ENCODE results near the gene HECW1.

The HECW1 gene

DNA sequence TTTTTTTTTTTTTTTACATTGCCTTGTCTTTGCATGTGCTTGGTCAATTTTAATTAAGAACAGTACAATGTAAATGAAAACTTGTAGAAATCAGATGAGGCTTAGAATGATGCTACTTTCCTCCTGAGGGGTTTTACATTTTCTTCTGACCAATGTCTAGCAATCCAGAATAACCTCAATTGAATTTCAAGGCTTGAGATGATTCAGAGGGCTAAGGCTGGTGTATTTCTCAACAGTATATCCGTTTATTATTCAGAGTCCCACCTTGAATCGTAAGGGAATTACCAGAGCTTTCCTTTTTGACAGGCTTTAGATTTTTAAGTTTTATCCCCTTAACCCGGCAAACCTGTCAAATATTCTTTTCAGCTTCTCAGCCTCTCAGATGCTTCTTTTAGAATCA, 239.2 kb downstream of the HECW1 start:
- no peak for DNase-seq (ENCODE audit: low spot score in 2 of 2)
- Histone ChIP-seq H3K27me3 (ENCODE audit: low read depth) (no peaks in the 10 kb centered on the region), H3K4me3 (no peak overlapping the region), H3K36me3 (replicated peaks) (no peaks in the 10 kb centered on the region), H3K4me1 (no peaks in the 10 kb centered on the region), H3K9me3 (no peaks in the 10 kb centered on the region)
- in situ Hi-C loops (cut with MboI; ENCODE audit: low sequenced_read_pairs), result no loop called here

DNA sequence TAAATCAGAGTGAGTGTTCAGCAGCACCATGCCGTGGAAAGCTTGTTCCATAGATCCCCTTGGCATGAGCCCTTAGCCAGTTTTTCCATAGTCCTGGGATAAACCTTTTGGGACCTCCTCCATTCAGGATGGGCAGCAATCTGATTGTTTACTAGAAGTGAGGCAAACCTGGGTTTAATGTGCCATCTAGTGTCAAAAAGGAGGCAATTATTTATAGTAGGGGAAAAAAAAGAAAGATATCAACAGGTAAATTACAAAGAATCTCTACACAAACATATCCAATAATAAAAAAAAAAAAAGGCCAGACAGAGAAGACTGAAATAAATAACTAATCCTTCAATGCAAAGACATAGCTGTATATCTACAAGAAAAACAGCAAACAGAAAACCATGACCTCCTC, 241.5 kb downstream of the HECW1 start:
- no peaks in the 10 kb centered on the region for H3K36me3 ChIP-seq (replicated peaks)
- H3K27me3 ChIP-seq (ENCODE audit: low read depth), result no peaks in the 10 kb centered on the region
- H3K9me3 ChIP-seq, result no peaks in the 10 kb centered on the region
- no peaks in the 10 kb centered on the region for H3K4me1 ChIP-seq
- in situ Hi-C loops (cut with MboI; ENCODE audit: low sequenced_read_pairs), result no loop called here
- peak in 1 of 2 experiments; percentile 4 for DNase-seq (ENCODE audit: low spot score in 2 of 2)
- no peak overlapping the region for H3K4me3 ChIP-seq

DNA sequence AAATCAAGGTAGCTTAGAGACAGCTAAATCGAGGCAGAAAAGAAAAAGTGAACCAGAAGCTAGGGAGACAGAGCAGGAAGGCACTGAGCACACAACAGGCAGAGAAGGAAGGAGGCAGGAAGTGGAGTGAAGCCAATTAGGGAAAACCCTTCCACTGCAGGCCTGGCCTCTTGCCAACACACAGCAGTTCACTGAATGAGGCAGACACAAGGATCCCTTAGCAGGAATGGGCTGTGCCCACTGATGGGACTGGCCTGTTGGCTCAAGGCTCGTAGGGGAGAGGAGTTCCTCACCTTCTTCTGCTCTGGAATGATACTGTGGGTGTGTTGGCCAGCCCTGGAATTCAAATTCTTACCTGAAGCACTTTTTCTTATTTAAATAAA, 250.2 kb downstream of the HECW1 start:
- no peaks in the 10 kb centered on the region for H3K4me1 ChIP-seq
- DNase-seq (ENCODE audit: low spot score in 2 of 2), result peak in 1 of 2 experiments; percentile 14
- H3K27me3 ChIP-seq (ENCODE audit: low read depth), result no peaks in the 10 kb centered on the region; the same call in 1 of the 2 replicates
- in situ Hi-C loops (cut with MboI; ENCODE audit: low sequenced_read_pairs), result no loop called here
- no peaks in the 10 kb centered on the region for H3K9me3 ChIP-seq
- no peaks in the 10 kb centered on the region for H3K36me3 ChIP-seq (replicated peaks)
- H3K4me3 ChIP-seq, result no peak overlapping the region

DNA sequence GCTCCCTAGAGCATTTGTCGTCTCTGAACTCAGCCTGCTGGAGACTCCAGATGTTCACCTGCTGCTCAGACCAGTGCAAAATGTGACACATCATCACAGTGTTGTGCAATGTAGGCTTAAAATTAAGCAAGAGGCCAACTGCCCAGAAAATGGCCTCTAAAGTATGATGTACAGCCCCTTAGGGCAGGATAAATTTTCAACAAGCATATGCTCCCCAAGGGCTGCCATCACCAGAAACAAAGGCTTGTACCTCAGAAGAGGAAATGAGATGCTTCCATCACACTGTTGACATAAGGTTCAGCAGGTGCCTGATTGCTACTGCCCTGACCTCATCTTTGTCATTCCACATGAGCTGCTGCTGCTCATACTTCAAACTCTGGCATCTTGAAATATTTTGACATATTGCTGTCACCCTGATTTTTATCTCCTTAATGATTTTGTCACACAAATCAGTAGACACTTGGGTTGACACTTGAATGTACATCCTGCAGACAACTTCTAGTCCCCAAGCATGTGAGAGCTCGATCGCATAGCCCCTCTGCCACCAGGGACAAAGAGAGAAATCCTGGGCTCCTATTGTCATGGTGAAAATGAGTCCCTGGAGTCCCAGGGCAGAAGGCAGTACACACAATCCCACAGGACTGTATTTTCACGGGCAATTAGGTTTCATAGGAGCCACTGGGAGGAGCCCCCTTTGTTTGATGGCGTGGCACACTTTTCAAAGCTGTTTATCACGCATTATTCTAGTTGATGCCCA, 250.8 kb downstream of the HECW1 start:
- Histone ChIP-seq H3K4me3 (no peak overlapping the region), H3K36me3 (replicated peaks) (no peaks in the 10 kb centered on the region), H3K27me3 (ENCODE audit: low read depth) (no peaks in the 10 kb centered on the region; the same call in 1 of the 2 replicates), H3K4me1 (no peaks in the 10 kb centered on the region), H3K9me3 (no peaks in the 10 kb centered on the region)
- DNase-seq (ENCODE audit: low spot score in 2 of 2), result no peak
- in situ Hi-C loops (cut with MboI; ENCODE audit: low sequenced_read_pairs), result no loop called here

DNA sequence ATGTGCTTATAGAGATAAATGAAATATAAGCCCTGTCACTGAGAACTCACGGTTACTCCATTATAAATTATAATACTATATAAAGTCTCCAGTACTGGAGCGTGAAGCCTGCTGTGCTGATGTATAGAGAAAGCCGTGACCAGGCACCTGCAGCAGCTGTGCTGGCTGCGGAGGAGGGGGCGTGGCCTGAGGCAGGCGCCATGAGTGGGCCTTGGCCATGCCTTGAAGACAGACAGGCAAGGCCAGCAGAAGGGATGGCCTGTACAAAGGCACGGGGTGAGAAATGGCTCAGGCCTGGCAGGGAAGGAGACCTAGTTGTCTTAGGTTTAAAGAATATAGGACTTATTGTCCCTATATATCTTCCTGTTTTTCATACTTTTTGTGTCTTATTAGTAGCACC, 251.9 kb downstream of the HECW1 start:
- Histone ChIP-seq H3K4me3 (no peak overlapping the region), H3K4me1 (no peaks in the 10 kb centered on the region), H3K27me3 (ENCODE audit: low read depth) (no peaks in the 10 kb centered on the region; the same call in 1 of the 2 replicates), H3K9me3 (no peaks in the 10 kb centered on the region), H3K36me3 (replicated peaks) (no peaks in the 10 kb centered on the region)
- in situ Hi-C loops (cut with MboI; ENCODE audit: low sequenced_read_pairs), result no loop called here
- no peak for DNase-seq (ENCODE audit: low spot score in 2 of 2)

DNA sequence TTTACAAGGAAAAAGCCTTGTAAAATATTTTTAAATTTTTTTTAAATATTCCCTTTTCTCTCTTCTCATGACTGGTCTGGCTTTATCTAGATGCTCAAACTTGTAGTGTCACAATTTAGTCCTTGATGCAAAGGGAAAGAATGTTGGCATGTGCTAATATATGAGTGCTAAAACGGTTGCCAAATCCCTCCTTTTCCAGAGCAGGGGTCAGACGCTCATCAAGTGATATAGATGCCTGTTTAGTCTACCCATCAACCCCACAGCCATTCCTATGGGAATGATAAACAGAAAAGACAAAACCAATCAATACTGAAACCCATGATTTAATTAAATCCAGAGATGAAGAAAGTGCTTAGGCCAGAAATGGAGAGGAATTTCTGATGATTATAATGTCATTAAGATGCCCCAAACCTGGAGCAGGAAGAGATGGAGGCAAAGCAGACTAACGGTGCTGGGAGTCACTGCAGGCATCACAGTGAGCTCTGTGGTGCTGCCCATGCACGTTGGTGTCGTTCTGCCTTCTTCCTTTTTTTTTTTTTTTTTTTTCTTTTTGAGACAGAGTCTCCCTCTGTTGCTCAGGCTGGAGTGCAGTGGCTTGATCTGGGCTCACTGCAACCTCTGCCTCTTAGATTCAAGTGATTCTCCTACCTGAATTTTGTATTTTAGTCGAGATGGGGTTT, 260.4 kb downstream of the HECW1 start:
- H3K4me1 ChIP-seq, result no peaks in the 10 kb centered on the region
- H3K27me3 ChIP-seq (ENCODE audit: low read depth), result no peaks in the 10 kb centered on the region
- DNase-seq (ENCODE audit: low spot score in 2 of 2), result no peak
- no peaks in the 10 kb centered on the region for H3K9me3 ChIP-seq
- no peaks in the 10 kb centered on the region for H3K36me3 ChIP-seq (replicated peaks)
- in situ Hi-C loops (cut with MboI; ENCODE audit: low sequenced_read_pairs), result no loop called here
- H3K4me3 ChIP-seq, result no peak overlapping the region

DNA sequence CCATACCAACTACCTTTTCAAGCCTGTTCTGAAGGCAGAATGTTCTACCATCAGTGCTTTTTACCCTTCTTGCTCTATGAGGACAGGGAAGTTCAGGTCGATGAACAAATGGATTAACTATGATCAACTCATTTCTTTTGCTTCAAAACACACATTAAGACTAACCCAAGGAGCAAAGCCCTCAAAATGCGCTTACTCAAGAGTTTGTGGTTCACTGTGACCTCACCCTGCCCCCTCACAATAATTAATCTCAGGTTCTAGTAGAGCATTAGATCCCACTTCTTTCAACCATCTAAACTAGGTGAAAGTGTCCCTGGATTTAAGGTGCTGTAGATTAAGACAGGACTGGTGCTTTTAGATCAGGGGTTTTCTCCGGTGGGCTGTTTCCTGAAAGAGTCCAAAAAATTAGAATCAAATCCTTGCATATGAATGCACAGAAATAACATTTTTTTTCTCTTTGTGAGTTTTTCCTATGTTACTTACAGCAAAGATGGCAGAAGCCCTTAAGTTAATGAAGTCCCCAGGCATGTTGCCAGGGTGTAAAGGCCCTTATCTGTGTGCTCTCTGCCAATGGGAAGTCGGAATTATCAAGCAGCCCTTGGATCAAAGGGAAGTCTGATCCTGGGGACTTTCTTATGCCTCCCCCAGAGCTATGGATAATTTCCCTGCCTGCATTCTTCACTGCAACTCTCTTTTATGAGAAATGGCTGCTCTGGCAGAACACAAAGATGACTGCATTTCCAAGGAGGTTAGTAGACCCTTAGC, 264.9 kb downstream of the HECW1 start:
- no peak for DNase-seq (ENCODE audit: low spot score in 2 of 2)
- Histone ChIP-seq H3K9me3 (no peaks in the 10 kb centered on the region), H3K4me1 (no peaks in the 10 kb centered on the region), H3K4me3 (no peak overlapping the region), H3K36me3 (replicated peaks) (no peaks in the 10 kb centered on the region), H3K27me3 (ENCODE audit: low read depth) (no peaks in the 10 kb centered on the region)
- in situ Hi-C loops (cut with MboI; ENCODE audit: low sequenced_read_pairs), result no loop called here

DNA sequence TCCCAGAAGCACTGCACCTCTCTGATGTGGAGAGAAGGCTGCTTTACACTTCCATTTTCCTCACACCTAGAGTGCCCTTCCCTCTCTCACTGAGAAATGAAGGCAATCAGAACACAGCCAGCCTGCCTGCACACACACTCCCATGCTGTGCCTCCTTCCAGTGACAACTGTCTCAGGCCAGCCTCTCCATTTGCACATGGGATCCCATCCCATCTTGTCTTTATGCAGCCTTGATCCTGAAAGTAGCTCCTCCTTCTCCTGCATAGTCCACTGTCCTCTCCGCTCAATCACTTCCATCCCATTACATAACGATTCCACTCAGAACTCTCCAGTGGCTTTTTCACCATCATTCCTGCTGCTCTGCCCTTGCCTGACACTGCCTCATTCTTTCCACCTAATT, 266.8 kb downstream of the HECW1 start:
- Histone ChIP-seq H3K27me3 (ENCODE audit: low read depth) (no peaks in the 10 kb centered on the region), H3K4me3 (no peak overlapping the region), H3K36me3 (replicated peaks) (no peaks in the 10 kb centered on the region), H3K9me3 (no peaks in the 10 kb centered on the region), H3K4me1 (no peaks in the 10 kb centered on the region)
- in situ Hi-C loops (cut with MboI; ENCODE audit: low sequenced_read_pairs), result no loop called here
- no peak for DNase-seq (ENCODE audit: low spot score in 2 of 2)

DNA sequence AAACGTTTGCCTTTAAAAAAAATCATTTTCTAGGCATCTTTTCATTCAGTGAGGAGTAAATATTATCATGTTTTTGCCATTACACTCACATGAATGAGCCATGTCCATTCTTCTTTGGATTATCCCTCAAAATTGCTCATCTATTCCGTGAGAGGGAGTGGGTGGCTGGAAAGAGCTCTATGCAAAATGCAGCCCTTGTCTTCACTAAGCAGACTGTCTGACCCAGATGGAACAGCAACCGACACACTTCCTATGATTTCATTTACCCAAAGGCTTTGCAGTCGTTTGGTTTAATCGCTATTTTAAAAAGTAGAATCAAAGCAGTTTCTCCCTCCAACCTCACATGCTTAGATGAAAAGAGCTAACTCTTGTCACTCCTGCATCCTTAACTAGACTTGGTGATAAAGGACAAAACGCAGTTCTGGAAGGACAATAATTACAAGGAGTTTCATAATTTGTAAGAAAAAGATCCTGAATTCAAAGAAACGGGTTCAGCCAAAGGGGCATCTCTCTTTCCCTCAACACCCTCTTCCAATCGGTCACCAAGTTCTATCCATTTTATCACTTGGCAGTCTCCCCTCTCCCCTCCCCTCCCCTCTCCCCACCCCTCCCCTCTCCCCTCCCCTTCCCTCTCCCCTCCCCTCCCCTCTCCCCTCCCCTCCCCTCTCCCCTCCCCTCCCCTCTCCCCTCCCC, 272.3 kb downstream of the HECW1 start:
- Histone ChIP-seq H3K4me3 (no peak overlapping the region), H3K9me3 (no peaks in the 10 kb centered on the region), H3K36me3 (replicated peaks) (no peaks in the 10 kb centered on the region), H3K4me1 (no peaks in the 10 kb centered on the region), H3K27me3 (ENCODE audit: low read depth) (no peaks in the 10 kb centered on the region)
- in situ Hi-C loops (cut with MboI; ENCODE audit: low sequenced_read_pairs), result no loop called here
- DNase-seq (ENCODE audit: low spot score in 2 of 2), result no peak

DNA sequence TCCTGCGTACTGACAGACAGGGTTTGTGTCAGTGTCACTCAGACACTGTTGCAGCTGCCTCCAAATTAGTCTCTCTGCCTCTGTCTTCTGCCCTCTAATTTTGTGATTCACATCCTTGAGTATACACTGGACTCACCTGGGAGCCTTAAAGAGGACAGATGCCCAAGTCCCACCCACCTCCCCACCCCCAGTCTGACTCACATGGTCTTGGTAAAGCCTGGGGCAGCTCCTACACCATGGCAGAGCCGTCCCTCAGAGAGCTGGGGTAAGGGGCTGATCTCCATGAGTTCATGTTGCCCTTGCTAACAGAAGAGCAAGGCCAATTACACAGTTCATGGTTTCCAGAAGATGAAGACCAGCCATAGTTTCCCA, 272.8 kb downstream of the HECW1 start:
- H3K27me3 ChIP-seq (ENCODE audit: low read depth), result no peaks in the 10 kb centered on the region
- DNase-seq (ENCODE audit: low spot score in 2 of 2), result no peak
- in situ Hi-C loops (cut with MboI; ENCODE audit: low sequenced_read_pairs), result no loop called here
- H3K4me1 ChIP-seq, result no peaks in the 10 kb centered on the region
- H3K9me3 ChIP-seq, result no peaks in the 10 kb centered on the region
- H3K4me3 ChIP-seq, result no peak overlapping the region
- no peaks in the 10 kb centered on the region for H3K36me3 ChIP-seq (replicated peaks)

DNA sequence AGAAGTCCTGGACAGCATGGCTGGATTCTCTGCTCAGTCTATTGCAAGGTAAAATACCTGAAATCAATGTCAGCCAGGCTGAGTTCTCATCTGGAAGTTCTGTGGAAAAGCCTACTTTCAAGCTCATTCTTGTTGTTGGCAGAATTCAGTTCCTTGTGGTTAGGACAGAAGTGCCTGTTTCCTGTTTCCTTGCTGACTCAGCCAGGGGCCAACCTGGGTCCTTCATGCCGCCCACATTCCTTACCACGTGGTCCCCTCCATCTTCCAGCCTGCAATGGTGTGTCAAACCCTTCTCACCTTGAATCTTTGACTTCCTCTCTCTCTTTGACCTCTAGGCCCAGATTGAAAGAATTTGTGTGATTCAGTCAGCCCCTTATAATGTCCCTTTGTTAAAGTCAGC, 273.4 kb downstream of the HECW1 start:
- no peaks in the 10 kb centered on the region for H3K27me3 ChIP-seq (ENCODE audit: low read depth)
- no peaks in the 10 kb centered on the region for H3K9me3 ChIP-seq
- in situ Hi-C loops (cut with MboI; ENCODE audit: low sequenced_read_pairs), result no loop called here
- H3K4me1 ChIP-seq, result no peaks in the 10 kb centered on the region
- no peak for DNase-seq (ENCODE audit: low spot score in 2 of 2)
- H3K36me3 ChIP-seq (replicated peaks), result no peaks in the 10 kb centered on the region
- H3K4me3 ChIP-seq, result no peak overlapping the region

DNA sequence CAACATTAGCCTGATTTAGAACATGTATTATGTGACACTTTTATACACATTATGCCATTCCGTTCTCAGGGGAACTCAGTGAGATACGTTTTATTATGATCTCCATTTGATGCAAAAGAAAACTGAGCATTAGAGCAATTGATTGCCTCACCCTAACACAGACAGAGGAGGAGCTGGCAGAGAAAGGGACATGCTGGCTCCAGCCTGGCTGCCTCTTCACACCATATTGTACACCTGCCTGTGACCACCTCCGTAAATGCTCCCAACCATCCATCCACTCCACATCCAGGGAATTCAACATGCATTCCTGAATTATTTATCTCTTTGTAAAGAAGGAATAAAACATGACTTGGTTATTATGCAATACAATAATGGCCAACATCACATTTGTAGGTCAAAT, 275.5 kb downstream of the HECW1 start:
- Histone ChIP-seq H3K4me1 (no peaks in the 10 kb centered on the region), H3K9me3 (no peaks in the 10 kb centered on the region), H3K27me3 (ENCODE audit: low read depth) (no peaks in the 10 kb centered on the region), H3K36me3 (replicated peaks) (no peaks in the 10 kb centered on the region), H3K4me3 (no peak overlapping the region)
- DNase-seq (ENCODE audit: low spot score in 2 of 2), result no peak
- in situ Hi-C loops (cut with MboI; ENCODE audit: low sequenced_read_pairs), result no loop called here

DNA sequence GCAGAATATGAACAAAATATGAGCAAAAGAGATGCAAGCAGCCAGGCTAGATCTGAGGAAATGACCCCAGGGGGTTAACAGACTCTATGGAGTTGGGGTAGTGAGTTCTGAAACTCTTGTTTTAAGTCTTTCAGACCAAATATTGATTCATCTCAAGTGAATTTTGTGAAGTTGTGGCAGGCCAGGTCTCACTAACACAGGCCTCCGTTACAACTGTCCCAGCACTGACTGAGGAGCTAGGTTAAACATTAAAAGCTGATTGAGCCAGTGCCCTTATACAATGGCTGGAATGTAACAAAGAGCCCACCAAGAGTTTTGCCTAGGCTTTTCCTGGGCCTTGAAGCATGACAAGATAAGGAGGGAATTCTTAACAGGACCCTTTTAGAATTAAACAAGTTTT, 278.1 kb downstream of the HECW1 start:
- in situ Hi-C loops (cut with MboI; ENCODE audit: low sequenced_read_pairs), result no loop called here
- DNase-seq (ENCODE audit: low spot score in 2 of 2), result no peak
- Histone ChIP-seq H3K36me3 (replicated peaks) (no peaks in the 10 kb centered on the region), H3K9me3 (no peaks in the 10 kb centered on the region), H3K4me1 (peaks cover under 1% of the 10 kb centered on the region; the same call in 1 of the 2 replicates), H3K27me3 (ENCODE audit: low read depth) (peaks cover 6% of the 10 kb centered on the region), H3K4me3 (no peak overlapping the region)

DNA sequence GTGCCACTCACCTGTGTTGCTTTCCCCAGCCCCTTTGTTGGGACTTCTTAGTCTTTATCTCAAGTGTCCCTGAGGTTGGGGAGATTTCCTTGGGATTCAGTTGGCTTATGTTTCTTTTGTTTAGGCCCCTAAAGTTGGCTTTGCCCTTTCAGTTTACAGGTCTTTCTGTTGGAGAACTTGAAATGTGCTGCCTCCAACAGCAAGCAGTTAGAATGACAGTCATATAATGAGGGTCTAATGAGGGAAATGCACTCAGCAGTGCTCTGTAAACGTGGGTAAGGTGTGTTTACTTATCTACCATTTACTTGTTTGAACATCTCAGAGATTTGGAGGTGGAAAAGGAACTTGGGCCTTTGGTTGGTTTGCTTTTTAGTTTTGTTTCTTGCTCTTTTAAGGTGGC, 279.1 kb downstream of the HECW1 start:
- Histone ChIP-seq H3K27me3 (ENCODE audit: low read depth) (peaks cover 6% of the 10 kb centered on the region), H3K4me1 (peaks cover 8% of the 10 kb centered on the region), H3K4me3 (no peak overlapping the region), H3K36me3 (replicated peaks) (no peaks in the 10 kb centered on the region), H3K9me3 (no peaks in the 10 kb centered on the region)
- in situ Hi-C loops (cut with MboI; ENCODE audit: low sequenced_read_pairs), result no loop called here
- DNase-seq (ENCODE audit: low spot score in 2 of 2), result no peak

Data from HAP-1 (cell line).